IMR-90 (cell line): ENCODE data around the gene TGFBI.

Experiments
- CEBPB ChIP-seq: IDR thresholded peaks from 2 replicates; pipeline ENCODE4 v1.6.1; 2012; ENCODE audit warnings: low read depth, low read length, improper control_type of control experiment
- FOS ChIP-seq: fragments of 150-350 bp; IDR thresholded peaks from 2 replicates; pipeline ENCODE4 v1.6.1; 2016; ENCODE audit warnings: low read depth, low read length
- MAFK ChIP-seq: IDR thresholded peaks from 2 replicates; pipeline ENCODE4 v1.6.1; 2012; ENCODE audit warnings: low read depth, low read length, improper control_type of control experiment
- POLR2A ChIP-seq: IDR thresholded peaks from 2 replicates; pipeline ENCODE4 v1.6.1; 2012; ENCODE audit warnings: mild to moderate bottlenecking, low read depth, low read length
- RAD21 ChIP-seq: IDR thresholded peaks from 2 replicates; pipeline ENCODE4 v1.6.1; 2012; ENCODE audit warnings: low read length, improper control_type of control experiment
- RCOR1 ChIP-seq: IDR thresholded peaks from 2 replicates; pipeline ENCODE4 v1.6.1; 2012; ENCODE audit warnings: mild to moderate bottlenecking, low read length, improper control_type of control experiment; ENCODE audit not compliant: insufficient replicate concordance
- RFX5 ChIP-seq: IDR thresholded peaks from 2 replicates; pipeline ENCODE4 v1.8.0; 2012; ENCODE audit warnings: low read depth, mild to moderate bottlenecking, low read length, moderate library complexity
- SMC3 ChIP-seq: fragments of 150-350 bp; IDR thresholded peaks from 2 replicates; pipeline ENCODE4 v1.6.1; 2016; ENCODE audit warnings: low read depth, mild to moderate bottlenecking, antibody characterized with exemption, low read length, moderate library complexity
- TF ChIP-seq, protein P1 (sequence below): conservative IDR thresholded peaks from 2 replicates; pipeline ENCODE4 v1.5.1; 2012; ENCODE audit warnings: mild to moderate bottlenecking, low read depth, low read length, improper control_type of control experiment
- TF ChIP-seq, protein P2 (sequence below): fragments of 150-350 bp; IDR thresholded peaks from 2 replicates; pipeline ENCODE4 v1.6.1; 2017; ENCODE audit warnings: mild to moderate bottlenecking, antibody characterized with exemption, low read length, low read depth

DNA sequence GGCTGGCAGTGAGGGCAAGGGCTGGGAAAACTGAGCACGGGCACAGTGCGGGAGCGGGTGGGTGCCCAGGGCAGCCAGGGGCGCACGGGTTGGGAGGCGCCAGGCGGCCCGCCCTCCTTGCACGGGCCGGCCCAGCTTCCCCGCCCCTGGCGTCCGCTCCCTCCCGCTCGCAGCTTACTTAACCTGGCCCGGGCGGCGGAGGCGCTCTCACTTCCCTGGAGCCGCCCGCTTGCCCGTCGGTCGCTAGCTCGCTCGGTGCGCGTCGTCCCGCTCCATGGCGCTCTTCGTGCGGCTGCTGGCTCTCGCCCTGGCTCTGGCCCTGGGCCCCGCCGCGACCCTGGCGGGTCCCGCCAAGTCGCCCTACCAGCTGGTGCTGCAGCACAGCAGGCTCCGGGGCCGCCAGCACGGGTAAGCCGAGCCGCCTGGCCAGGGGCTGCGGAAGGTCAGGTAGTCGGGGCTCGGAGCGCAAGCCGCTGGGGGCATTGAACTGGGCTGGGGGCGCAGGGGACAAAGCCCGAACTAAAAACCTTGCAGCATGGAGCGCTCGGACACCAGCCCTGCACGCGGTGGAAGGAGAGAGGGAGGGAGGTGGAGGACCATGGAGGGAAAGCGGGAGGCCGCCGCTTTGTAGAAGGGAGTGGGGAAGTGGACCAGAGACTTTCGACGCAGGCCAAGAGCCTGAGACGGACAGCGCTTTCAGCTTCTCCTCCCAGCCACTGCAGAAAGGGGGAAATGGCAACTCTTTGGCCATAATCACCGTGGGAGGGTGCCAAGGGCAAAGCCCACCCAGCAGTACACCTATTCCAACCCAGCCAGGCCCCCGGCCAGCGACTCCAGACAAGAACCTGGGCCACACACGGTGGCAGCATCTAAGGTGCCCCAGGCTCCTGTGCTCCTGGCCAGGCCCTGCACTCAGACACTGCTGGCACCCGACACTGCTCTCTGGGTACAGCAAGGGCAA is at the start of gene TGFBI:
- TF ChIP-seq, protein P1, sequence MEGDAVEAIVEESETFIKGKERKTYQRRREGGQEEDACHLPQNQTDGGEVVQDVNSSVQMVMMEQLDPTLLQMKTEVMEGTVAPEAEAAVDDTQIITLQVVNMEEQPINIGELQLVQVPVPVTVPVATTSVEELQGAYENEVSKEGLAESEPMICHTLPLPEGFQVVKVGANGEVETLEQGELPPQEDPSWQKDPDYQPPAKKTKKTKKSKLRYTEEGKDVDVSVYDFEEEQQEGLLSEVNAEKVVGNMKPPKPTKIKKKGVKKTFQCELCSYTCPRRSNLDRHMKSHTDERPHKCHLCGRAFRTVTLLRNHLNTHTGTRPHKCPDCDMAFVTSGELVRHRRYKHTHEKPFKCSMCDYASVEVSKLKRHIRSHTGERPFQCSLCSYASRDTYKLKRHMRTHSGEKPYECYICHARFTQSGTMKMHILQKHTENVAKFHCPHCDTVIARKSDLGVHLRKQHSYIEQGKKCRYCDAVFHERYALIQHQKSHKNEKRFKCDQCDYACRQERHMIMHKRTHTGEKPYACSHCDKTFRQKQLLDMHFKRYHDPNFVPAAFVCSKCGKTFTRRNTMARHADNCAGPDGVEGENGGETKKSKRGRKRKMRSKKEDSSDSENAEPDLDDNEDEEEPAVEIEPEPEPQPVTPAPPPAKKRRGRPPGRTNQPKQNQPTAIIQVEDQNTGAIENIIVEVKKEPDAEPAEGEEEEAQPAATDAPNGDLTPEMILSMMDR, result peak; percentile 17; the same call in 1 of the 2 replicates
- TF ChIP-seq FOS (no peak), SMC3 (no peak; the same call in 1 of the 2 replicates), RAD21 (no peak; the same call in 1 of the 2 replicates), POLR2A (peak; percentile 96), CEBPB (no peak), MAFK (no peak), RFX5 (no peak), RCOR1 (no peak)
- TF ChIP-seq, protein P2, sequence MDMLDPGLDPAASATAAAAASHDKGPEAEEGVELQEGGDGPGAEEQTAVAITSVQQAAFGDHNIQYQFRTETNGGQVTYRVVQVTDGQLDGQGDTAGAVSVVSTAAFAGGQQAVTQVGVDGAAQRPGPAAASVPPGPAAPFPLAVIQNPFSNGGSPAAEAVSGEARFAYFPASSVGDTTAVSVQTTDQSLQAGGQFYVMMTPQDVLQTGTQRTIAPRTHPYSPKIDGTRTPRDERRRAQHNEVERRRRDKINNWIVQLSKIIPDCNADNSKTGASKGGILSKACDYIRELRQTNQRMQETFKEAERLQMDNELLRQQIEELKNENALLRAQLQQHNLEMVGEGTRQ, result no peak
